Measurements from ENCODE around the gene SCGB3A2. TPM values are rescaled to one million over a fixed set of nuclear protein-coding genes. Genes with fewer than 3 reads are reported as not detected.

SCGB3A2 gene
- total and polyA plus RNA-seq, 5 experiments from 2014 or later, result not detected

DNA sequence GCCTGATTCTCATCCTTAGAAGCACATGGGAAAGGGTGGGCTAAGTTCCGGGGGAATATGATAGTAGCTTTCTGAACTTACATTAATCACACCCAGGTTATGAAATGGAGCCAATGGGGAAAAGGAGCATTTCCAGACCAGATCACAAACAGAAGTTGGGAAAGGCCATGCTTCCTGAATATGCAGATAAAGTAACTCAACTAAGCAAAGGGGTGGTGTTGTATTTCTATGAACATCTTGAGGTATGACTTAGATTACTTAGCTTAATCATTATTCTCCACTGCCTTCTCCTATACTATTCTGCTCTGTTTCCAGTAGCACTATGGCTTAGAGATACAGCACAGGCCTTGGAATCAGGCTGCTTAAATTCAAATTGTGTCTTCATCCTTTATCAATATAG, 17.4 kb downstream of the SCGB3A2 start:
- Mint-ChIP-seq H3K9me3 (no peaks in the 10 kb centered on the region), H3K4me3 (no peak overlapping the region), H3K27me3 (peaks cover 3 to 14% (median 10%) of the 10 kb centered on the region in 5 donors), H3K27ac (no peak overlapping the region), H3K4me1 (no peaks in the 10 kb centered on the region), H3K36me3 (no peaks in the 10 kb centered on the region)
- POLR2A ChIA-PET, result no interaction called here
- no peak for DNase-seq
- ATAC-seq, result no peak

DNA sequence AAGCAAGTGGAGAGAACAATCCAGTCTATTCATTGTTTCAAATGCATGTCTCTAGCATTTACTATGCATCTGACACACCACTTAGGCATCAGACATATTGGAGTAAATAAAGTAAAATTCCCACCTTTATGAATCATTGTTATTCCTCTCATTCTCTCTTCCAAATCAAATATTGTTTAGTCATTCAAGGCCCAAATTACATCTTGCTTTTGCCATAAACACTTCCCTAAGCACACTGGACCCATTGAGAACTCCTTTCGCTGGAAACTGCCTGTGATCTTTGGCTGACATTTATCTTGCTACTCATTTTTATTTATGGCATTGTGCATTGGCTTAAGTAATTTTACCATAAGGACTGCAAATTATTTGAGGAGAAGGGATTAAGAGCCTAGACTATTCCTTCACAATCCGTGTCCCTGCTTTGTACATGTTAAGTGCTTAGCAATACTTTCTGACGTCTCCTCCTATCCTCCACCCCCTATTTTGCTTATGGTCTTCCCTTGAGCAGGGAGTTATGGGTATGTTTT, 20.4 kb downstream of the SCGB3A2 start:
- H3K4me1 Mint-ChIP-seq, result no peaks in the 10 kb centered on the region
- H3K9me3 Mint-ChIP-seq, result no peaks in the 10 kb centered on the region
- no peak for DNase-seq
- no peak for ATAC-seq
- no peak overlapping the region for H3K27ac Mint-ChIP-seq
- peaks cover 2 to 14% (median 4%) of the 10 kb centered on the region in 5 donors for H3K27me3 Mint-ChIP-seq
- POLR2A ChIA-PET, result no interaction called here
- H3K4me3 Mint-ChIP-seq, result no peak overlapping the region
- H3K36me3 Mint-ChIP-seq, result no peaks in the 10 kb centered on the region

GRCh38 chr5:147901599-147902039, 23.1 kb downstream of the SCGB3A2 start:
- peaks cover 0 to 8% (median 2%) of the 10 kb centered on the region in 5 donors for H3K27me3 Mint-ChIP-seq
- POLR2A ChIA-PET, result no interaction called here

DNA sequence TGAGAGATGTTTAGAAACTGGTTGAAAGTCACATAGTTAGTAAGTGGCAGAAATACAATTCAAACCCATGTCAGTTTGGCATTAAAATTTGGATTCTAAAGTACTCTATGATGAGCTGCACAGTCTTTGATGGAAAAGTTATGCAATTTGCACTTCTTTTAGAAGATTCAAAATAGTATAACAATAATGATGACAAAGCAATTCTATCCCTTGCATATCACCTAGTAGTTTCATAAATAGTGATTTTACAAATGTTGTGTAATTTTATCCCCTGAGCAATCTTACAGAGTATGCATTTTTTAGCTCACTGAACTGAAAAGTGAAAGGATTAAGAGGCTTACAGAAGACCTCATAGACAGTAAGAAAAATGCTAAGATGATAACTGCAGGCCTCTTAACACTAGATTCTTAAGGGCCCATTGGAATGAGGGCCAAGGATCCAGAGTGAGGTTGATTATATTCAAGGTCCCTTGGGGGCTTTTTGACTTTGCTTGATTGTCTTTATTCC, 24.2 kb downstream of the SCGB3A2 start:
- no peaks in the 10 kb centered on the region for H3K4me1 Mint-ChIP-seq
- H3K9me3 Mint-ChIP-seq, result peaks cover 0 to 2% (median 0%) of the 10 kb centered on the region in 9 donors
- DNase-seq (no peak), ATAC-seq (no peak)
- no peaks in the 10 kb centered on the region for H3K36me3 Mint-ChIP-seq
- H3K27ac Mint-ChIP-seq, result no peak overlapping the region
- no peak overlapping the region for H3K4me3 Mint-ChIP-seq
- peaks cover 0 to 8% (median 2%) of the 10 kb centered on the region in 5 donors for H3K27me3 Mint-ChIP-seq
- POLR2A ChIA-PET, result no interaction called here

More at GRCh38 chr5:147901599-147902039, 23.1 kb downstream of the SCGB3A2 start:
- no peak overlapping the region for H3K4me3 Mint-ChIP-seq
- H3K27ac Mint-ChIP-seq, result no peak overlapping the region
- no peak for ATAC-seq
- no peaks in the 10 kb centered on the region for H3K4me1 Mint-ChIP-seq
- DNase-seq, result no peak
- H3K9me3 Mint-ChIP-seq, result no peaks in the 10 kb centered on the region
- H3K36me3 Mint-ChIP-seq, result no peaks in the 10 kb centered on the region

DNA sequence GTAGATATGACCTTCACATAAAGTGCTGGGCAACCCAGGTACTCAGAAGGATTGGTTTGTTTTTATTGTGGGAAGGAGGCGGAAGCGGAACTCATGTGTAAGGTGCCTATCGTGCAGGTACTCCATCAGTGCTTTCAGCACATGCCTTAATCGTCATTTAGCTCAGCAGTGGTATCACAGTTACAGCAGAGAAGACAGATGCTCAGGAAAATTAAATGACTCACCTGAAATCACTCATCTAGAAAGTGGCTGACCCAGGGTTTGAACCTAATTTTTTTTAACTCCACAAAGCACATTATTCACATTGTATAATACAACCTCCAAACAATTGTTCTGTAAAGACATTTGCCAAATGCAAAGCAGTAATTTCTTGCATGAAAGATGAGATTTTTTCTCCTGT, 25.6 kb downstream of the SCGB3A2 start:
- Mint-ChIP-seq H3K27ac (no peak overlapping the region), H3K4me3 (no peak overlapping the region), H3K9me3 (peaks cover 0 to 3% (median 0%) of the 10 kb centered on the region in 9 donors), H3K4me1 (no peaks in the 10 kb centered on the region), H3K27me3 (peaks cover 0 to 3% (median 2%) of the 10 kb centered on the region in 5 donors), H3K36me3 (no peaks in the 10 kb centered on the region)
- DNase-seq (no peak), ATAC-seq (no peak)
- POLR2A ChIA-PET, result no interaction called here

GRCh38 chr5:147906326-147907095, 28.0 kb downstream of the SCGB3A2 start, which contains the start of gene C5orf46:
Gene C5orf46 (minus strand): TSS chr5:147906538. CDS start chr5:147906501, 37 bp downstream.
- ATAC-seq (no peak), DNase-seq (no peak)
- POLR2A ChIA-PET, result no interaction called here
- no peaks in the 10 kb centered on the region for H3K36me3 Mint-ChIP-seq
- peaks cover 0 to 2% (median 0%) of the 10 kb centered on the region in 5 donors for H3K27me3 Mint-ChIP-seq
- no peaks in the 10 kb centered on the region for H3K4me1 Mint-ChIP-seq
- H3K27ac Mint-ChIP-seq, result no peak within 1 kb of the TSS
- peaks cover 0 to 3% (median 0%) of the 10 kb centered on the region in 9 donors for H3K9me3 Mint-ChIP-seq
- H3K4me3 Mint-ChIP-seq, result no peak within 1 kb of the TSS

GRCh38 chr5:147911427-147911826, 32.9 kb downstream of the SCGB3A2 start:
- Mint-ChIP-seq H3K27ac (no peak overlapping the region), H3K27me3 (peaks cover 0 to 9% (median 6%) of the 10 kb centered on the region in 5 donors), H3K36me3 (no peaks in the 10 kb centered on the region), H3K4me1 (no peaks in the 10 kb centered on the region), H3K9me3 (peaks cover 0 to 4% (median 0%) of the 10 kb centered on the region in 9 donors), H3K4me3 (no peak overlapping the region)
- no peak for ATAC-seq
- POLR2A ChIA-PET, result no interaction called here
- DNase-seq, result no peak

GRCh38 chr5:147912011-147912410, 33.5 kb downstream of the SCGB3A2 start:
- ATAC-seq, result no peak
- Mint-ChIP-seq H3K4me1 (no peaks in the 10 kb centered on the region), H3K36me3 (no peaks in the 10 kb centered on the region), H3K9me3 (peaks cover 0 to 3% (median 0%) of the 10 kb centered on the region in 9 donors), H3K4me3 (no peak overlapping the region), H3K27ac (no peak overlapping the region), H3K27me3 (peaks cover under 1 to 9% (median 6%) of the 10 kb centered on the region in 5 donors)
- no peak for DNase-seq
- POLR2A ChIA-PET, result no interaction called here

GRCh38 chr5:147913786-147914185, 35.3 kb downstream of the SCGB3A2 start:
- Mint-ChIP-seq H3K36me3 (no peaks in the 10 kb centered on the region), H3K9me3 (peaks cover 0 to 2% (median 0%) of the 10 kb centered on the region in 9 donors), H3K4me1 (no peaks in the 10 kb centered on the region), H3K27ac (no peak overlapping the region), H3K27me3 (peaks cover 0 to 9% (median 6%) of the 10 kb centered on the region in 5 donors), H3K4me3 (no peak overlapping the region)
- POLR2A ChIA-PET, result no interaction called here
- DNase-seq, result no peak
- no peak for ATAC-seq

DNA sequence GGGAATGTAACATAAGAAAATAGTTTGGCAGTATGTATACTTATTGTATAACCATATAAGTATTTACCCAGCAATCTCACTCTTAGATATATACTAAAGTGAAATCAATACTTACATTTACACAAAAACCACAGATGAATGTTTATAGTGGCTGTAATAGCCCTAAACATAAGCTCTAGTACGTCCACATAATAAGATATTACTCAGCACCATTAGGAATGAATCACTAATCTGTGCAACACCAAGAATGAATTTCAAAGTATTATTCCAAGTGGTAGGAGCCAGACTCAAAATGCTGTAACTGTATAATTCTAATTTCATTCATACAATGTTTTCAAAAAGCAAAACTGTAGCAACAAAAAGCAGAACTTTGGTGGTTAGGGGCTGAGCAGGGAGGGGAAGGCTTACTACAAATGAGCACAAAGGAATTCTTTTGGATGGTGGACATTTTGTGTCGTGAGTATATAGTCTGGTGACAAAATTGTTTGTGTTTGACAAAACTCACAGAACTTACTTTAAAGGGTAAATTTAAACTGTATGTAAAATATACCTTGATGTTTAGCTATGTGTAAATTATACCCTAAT, 39.7 kb downstream of the SCGB3A2 start:
- DNase-seq (no peak), ATAC-seq (no peak)
- H3K27me3 Mint-ChIP-seq, result peaks cover 0 to 8% (median 4%) of the 10 kb centered on the region in 5 donors
- POLR2A ChIA-PET, result no interaction called here
- H3K9me3 Mint-ChIP-seq, result peaks cover 0 to 3% (median 0%) of the 10 kb centered on the region in 9 donors
- H3K4me3 Mint-ChIP-seq, result no peak overlapping the region
- no peaks in the 10 kb centered on the region for H3K36me3 Mint-ChIP-seq
- H3K4me1 Mint-ChIP-seq, result no peaks in the 10 kb centered on the region
- H3K27ac Mint-ChIP-seq, result no peak overlapping the region

- Mint-ChIP-seq H3K36me3 (no peaks in the 10 kb centered on the region), H3K9me3 (peaks cover 0 to 3% (median 0%) of the 10 kb centered on the region in 9 donors), H3K27me3 (peaks cover 0 to 8% (median under 1%) of the 10 kb centered on the region in 5 donors), H3K4me1 (no peaks in the 10 kb centered on the region), H3K27ac (no peak overlapping the region), H3K4me3 (no peak overlapping the region)
- no peak for DNase-seq
- POLR2A ChIA-PET, result no interaction called here
- no peak for ATAC-seq
These were observed 40.4 kb downstream of the SCGB3A2 start for GRCh38 chr5:147918899-147919298.

DNA sequence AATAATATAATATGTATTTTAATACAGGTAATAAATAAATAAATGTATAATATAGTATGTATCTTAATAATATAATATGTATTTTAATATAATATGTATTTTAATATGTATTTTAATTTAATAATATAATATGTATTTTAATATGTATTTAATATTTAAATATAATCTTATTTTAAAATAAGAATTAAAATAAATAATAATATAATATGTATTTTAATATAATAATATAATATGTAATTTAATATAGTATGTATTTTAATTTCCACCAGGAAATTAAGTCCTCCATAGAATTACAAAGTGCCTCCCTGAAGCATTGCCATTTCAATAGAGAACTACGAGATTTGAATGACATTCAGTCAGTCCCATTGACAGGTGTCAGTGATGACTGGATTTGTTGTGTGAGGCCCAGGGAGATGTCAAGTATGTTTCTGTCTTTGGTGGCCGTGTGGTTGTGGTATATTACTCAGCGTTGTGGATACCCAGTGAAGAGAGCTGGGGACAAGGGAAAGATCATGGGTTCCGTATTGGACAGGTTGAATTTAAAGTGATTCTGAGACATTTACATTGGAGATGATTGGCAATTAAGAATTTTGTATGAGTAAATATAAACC, 42.0 kb downstream of the SCGB3A2 start:
- H3K36me3 Mint-ChIP-seq, result no peaks in the 10 kb centered on the region
- peaks cover 0 to 12% (median 7%) of the 10 kb centered on the region in 5 donors for H3K27me3 Mint-ChIP-seq

DNA sequence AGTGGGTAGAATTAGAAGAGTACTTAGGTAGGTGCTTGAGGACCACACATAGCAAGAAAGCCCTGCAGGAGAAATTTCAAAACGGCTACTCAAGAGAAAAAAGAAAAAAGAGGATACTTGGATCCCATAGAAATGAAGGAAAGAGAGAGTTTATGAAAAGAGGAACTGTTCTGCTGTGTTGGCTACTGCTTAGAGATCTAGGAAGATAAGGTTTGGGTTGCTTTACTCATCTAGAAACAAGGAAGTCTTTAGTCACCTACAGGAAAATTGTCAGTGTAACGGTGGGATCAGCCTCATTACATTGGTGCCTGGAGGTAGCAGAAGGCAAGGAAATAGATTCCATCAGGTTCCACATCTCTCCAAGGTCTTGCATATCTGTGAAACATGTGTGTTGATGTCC, 42.6 kb downstream of the SCGB3A2 start:
- Mint-ChIP-seq H3K4me3 (no peak overlapping the region), H3K27me3 (peaks cover 0 to 12% (median 7%) of the 10 kb centered on the region in 5 donors), H3K9me3 (peaks cover 0 to 4% (median 0%) of the 10 kb centered on the region in 9 donors), H3K36me3 (no peaks in the 10 kb centered on the region), H3K27ac (no peak overlapping the region), H3K4me1 (no peaks in the 10 kb centered on the region)
- POLR2A ChIA-PET, result no interaction called here
- DNase-seq (no peak), ATAC-seq (no peak)

More for the DNA sequence above, 42.0 kb downstream of the SCGB3A2 start:
- no peaks in the 10 kb centered on the region for H3K4me1 Mint-ChIP-seq
- peaks cover 0 to 3% (median 0%) of the 10 kb centered on the region in 9 donors for H3K9me3 Mint-ChIP-seq
- H3K4me3 Mint-ChIP-seq, result no peak overlapping the region
- no peak overlapping the region for H3K27ac Mint-ChIP-seq
- no peak for DNase-seq
- no peak for ATAC-seq
- POLR2A ChIA-PET, result no interaction called here
